Measurements from ENCODE around the gene CCDC197. TPM values are rescaled to one million over a fixed set of nuclear protein-coding genes. Genes with fewer than 3 reads are reported as not detected.

CCDC197 gene
- total RNA-seq, 2 experiments from 2014 or later: not detected

DNA sequence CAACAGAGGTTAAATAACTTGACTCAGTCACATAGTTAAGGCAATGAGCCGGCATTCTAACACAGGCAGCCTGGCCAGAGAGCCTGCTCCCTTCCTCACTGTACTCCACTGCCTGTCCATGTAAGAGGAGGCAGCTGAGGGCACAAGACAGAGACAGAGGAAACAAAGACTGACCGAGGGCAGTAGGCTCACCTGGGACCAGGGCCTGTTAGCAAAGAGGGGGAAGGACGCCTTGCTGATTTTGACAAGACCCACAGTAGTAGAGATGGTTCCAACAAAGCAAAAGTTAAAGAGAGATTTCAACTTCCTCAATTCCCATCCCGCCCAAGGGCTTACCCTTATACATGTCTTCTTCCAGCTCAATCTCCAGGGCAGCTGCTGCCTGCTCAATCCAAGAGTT is 55.6 kb downstream of the CCDC197 start:
- ATAC-seq: no peak
- Mint-ChIP-seq H3K27ac (peak overlapping the region; percentile 53), H3K36me3 (ENCODE audit: low read depth) (peaks cover 82% of the 10 kb centered on the region), H3K4me1 (ENCODE audit: low read depth) (peaks cover 28% of the 10 kb centered on the region), H3K9me3 (no peaks in the 10 kb centered on the region), H3K27me3 (no peaks in the 10 kb centered on the region), H3K4me3 (no peak overlapping the region)
- TF ChIP-seq, protein P1, sequence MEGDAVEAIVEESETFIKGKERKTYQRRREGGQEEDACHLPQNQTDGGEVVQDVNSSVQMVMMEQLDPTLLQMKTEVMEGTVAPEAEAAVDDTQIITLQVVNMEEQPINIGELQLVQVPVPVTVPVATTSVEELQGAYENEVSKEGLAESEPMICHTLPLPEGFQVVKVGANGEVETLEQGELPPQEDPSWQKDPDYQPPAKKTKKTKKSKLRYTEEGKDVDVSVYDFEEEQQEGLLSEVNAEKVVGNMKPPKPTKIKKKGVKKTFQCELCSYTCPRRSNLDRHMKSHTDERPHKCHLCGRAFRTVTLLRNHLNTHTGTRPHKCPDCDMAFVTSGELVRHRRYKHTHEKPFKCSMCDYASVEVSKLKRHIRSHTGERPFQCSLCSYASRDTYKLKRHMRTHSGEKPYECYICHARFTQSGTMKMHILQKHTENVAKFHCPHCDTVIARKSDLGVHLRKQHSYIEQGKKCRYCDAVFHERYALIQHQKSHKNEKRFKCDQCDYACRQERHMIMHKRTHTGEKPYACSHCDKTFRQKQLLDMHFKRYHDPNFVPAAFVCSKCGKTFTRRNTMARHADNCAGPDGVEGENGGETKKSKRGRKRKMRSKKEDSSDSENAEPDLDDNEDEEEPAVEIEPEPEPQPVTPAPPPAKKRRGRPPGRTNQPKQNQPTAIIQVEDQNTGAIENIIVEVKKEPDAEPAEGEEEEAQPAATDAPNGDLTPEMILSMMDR (IDR thresholded peaks at IDR 0.05): no peak
- DNase-seq: no peak
- POLR2A ChIA-PET: interaction anchor here (0.9 to 1.6 kb wide), 2 partner anchors 28 to 128 kb away, joined by 3 to 8 read pairs; partner anchors contain the start of genes DDX24 and IFI27L1
- CTCF ChIA-PET: interaction anchor here (1.0 to 3.1 kb wide), 5 partner anchors 29 to 113 kb away, joined by 5 to 16 read pairs (median 6); partner anchors contain the start of gene IFI27L1
- intact Hi-C loops (cut with micrococcal nuclease): no loop called here

DNA sequence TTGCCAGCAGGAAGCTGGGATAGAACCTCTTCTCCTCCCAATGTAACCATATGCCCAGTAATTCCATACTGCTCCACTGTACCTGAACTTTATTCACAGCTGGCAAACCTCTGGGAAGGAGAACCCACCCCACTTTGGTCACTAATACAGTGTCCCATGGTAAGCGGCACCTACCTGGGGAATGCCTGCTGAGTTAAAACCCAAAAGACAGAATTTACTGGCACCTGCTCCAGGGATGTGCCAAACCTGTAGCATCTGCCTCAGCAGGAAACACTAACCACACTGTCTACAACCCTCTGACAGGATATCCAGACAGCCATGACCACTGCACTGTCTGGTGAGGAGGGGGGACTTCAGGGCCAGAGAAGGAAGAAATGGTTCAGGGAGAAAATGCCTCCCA is 57.3 kb downstream of the CCDC197 start:
- POLR2A ChIA-PET: interaction anchor here (1.6 kb wide), 2 partner anchors 16 to 27 kb away, joined by 3 to 8 read pairs; partner anchors contain the start of genes DDX24 and IFI27L1
- H3K27ac Mint-ChIP-seq: peak overlapping the region; percentile 12
- ATAC-seq: no peak
- no peak overlapping the region for H3K4me3 Mint-ChIP-seq
- intact Hi-C loops (cut with micrococcal nuclease): no loop called here
- TF ChIP-seq, protein P1 (IDR thresholded peaks at IDR 0.05): no peak
- H3K36me3 Mint-ChIP-seq (ENCODE audit: low read depth): peaks cover 85% of the 10 kb centered on the region
- no peaks in the 10 kb centered on the region for H3K9me3 Mint-ChIP-seq
- H3K27me3 Mint-ChIP-seq: no peaks in the 10 kb centered on the region
- peaks cover 44% of the 10 kb centered on the region for H3K4me1 Mint-ChIP-seq (ENCODE audit: low read depth)
- DNase-seq: no peak
- CTCF ChIA-PET: interaction anchor here (1.8 to 3.1 kb wide), 2 partner anchors 17 to 115 kb away, joined by 4 to 10 read pairs; no protein-coding TSS in a partner anchor

DNA sequence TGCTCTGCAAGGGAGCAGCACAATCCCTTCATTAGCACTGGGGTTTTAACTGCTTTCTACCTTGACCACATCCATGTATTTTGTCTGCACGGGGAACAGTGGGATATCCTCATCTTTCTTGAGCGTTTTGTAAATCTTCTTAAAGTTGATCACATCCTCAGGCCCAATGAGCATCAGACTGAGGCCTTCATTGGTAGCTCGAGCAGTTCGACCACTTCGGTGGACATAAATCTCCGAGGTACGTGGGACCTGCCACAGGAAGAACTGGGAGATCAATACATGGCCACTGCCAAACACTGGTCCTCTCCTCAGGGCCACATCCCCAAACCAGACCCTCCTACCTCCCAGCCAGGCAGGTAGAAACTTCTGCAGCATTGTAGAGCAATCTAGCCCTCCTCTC is 57.8 kb downstream of the CCDC197 start:
- Mint-ChIP-seq H3K4me1 (ENCODE audit: low read depth) (peaks cover 46% of the 10 kb centered on the region), H3K4me3 (no peak overlapping the region), H3K9me3 (no peaks in the 10 kb centered on the region), H3K36me3 (ENCODE audit: low read depth) (peaks cover 85% of the 10 kb centered on the region), H3K27me3 (no peaks in the 10 kb centered on the region), H3K27ac (no peak overlapping the region)
- DNase-seq (no peak), ATAC-seq (no peak)
- POLR2A ChIA-PET: no interaction called here
- CTCF ChIA-PET: interaction anchor here (1.0 to 1.8 kb wide), 2 partner anchors 17 to 19 kb away, joined by 3 to 4 read pairs; no protein-coding TSS in a partner anchor
- TF ChIP-seq, protein P1 (IDR thresholded peaks at IDR 0.05): no peak
- intact Hi-C loops (cut with micrococcal nuclease): no loop called here

DNA sequence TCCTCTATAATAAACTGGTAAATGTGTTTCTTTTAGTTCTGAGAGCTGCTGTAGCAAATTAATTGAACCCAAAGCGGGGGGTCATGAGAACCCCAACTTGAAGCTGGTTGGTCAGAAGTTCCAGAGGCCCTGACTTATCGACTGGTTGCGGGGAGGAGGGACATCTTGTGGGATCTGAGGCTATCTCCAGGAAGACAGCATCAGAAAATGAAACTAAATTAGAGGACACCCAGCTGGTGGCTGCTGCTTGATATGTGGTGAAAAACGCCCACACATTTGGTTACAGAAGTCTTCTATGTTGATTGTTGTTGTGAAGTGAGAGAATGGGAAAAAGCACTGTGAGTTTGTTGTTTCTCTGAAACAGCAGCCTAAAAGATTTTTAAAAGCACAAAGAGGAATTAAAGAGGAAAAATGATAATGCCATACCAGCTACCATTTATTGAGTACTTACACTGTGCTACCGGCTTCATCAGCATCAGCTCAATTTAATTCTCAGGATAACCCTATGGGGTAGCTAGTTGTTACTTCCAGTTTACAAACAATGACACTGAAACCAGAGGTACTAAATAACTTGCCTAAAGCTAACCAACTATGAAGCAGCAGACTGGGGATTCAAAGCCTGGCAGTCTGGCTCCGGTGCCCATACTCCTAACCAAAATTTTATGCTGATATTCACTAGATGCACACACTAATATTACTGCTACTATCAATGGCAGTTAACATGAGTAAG is 59.6 kb downstream of the CCDC197 start:
- TF ChIP-seq, protein P1 (IDR thresholded peaks at IDR 0.05): no peak
- Mint-ChIP-seq H3K27me3 (no peaks in the 10 kb centered on the region), H3K27ac (peak overlapping the region; percentile 80), H3K9me3 (no peaks in the 10 kb centered on the region), H3K4me3 (no peak overlapping the region), H3K36me3 (ENCODE audit: low read depth) (peaks cover 84% of the 10 kb centered on the region), H3K4me1 (ENCODE audit: low read depth) (peaks cover 54% of the 10 kb centered on the region)
- POLR2A ChIA-PET: interaction anchor here (0.8 to 6.7 kb wide), 5 partner anchors 10 to 29 kb away, joined by 3 to 34 read pairs (median 3); partner anchors contain the start of genes DDX24 and IFI27L1
- ATAC-seq (peak; percentile 80), DNase-seq (peak; percentile 74)
- intact Hi-C loops (cut with micrococcal nuclease): loop anchor here (2.0 kb wide), 1 partner anchor 24 kb away; the partner anchor contains the start of genes DDX24 and IFI27L1
- CTCF ChIA-PET: interaction anchor here (0.8 to 3.4 kb wide), 7 partner anchors 10 to 117 kb away, joined by 3 to 25 read pairs (median 4); partner anchors contain the start of gene IFI27L2
